NCI-H345 treated with DMSO at 0.1 percent for 48 hours (cell line): ENCODE data around the gene SLC37A3.

ENCODE experiments used
- DNase-seq: peaks from one replicate; lab custom pipeline; 2025; ENCODE audit not compliant: unreplicated experiment; lab: John Stamatoyannopoulos, UW

SLC37A3 gene

DNA sequence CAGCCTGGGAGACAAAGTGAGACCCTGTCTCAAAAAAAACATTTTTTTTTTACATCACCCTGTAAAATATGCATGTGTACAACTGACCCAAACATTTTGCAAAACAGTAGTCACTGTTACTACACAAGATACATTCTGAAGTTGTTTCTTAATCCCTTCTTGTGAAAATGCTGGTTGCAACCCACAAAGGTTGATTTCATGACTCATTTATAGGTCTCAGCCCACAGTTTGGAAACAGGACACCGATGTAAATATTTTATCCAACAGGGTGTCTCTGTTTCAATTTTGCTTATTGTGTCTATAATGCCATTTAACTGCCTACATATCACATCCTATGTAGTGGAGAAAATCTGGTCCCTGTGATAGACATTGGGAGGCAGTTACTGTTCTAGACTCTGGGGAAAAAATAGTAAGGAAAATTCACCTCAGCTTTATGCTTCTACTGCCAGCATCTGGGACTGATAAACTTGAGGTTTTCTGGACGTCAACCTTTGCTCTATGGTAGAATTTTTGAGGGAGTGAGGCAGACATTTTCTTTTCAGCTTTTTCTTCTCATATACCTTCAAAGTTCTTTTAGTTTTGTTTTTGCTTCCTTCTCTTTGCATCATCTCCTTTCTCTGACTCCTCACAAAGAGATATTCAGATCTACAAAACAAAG is 4.0 kb upstream of the SLC37A3 start:
- DNase-seq: no peak

DNA sequence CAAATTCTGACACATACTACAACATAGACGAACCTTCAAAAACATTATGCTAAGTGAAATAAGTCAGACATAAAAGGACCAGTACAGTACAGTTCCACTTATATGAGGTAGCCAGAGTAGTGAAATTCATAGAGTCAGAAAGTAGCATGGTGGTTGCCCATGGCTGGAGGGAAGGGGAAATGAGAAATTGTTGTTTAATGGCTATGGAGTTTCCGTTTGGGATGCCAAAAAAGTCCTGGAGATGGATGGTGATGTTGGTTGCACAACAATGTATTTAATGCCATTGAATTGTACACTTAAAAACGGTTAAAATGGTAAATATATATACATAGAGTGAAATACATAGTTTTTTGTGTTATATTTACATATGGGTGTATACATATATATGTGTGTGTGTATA is 2.1 kb upstream of the SLC37A3 start:
- DNase-seq: no peak

DNA sequence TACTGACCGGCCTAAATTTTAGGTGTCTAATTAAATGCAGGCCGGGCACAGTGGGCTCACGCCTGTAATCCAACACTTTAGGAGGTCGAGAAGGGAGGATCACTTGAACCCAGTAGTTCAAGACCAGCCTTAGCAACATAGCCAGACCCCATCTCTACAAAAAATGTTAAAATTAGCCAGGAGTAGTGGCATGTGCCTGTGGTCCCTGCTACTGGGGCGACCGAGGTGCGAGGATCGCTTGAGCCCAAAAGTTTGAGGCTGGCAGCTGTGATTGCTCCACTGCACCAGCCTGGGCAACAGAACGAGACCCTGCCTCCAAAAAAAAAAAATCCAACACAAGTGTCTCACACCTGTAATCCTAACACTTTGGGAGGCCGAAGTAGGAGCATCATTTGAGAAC is 491 bp upstream of the SLC37A3 start:
- DNase-seq: no peak

- no peak for DNase-seq
Observed at GRCh38 chr7:140393756-140394306, 4.5 kb downstream of the SLC37A3 start.

- DNase-seq: no peak
Observed at GRCh38 chr7:140391634-140392033, 6.7 kb downstream of the SLC37A3 start.

DNA sequence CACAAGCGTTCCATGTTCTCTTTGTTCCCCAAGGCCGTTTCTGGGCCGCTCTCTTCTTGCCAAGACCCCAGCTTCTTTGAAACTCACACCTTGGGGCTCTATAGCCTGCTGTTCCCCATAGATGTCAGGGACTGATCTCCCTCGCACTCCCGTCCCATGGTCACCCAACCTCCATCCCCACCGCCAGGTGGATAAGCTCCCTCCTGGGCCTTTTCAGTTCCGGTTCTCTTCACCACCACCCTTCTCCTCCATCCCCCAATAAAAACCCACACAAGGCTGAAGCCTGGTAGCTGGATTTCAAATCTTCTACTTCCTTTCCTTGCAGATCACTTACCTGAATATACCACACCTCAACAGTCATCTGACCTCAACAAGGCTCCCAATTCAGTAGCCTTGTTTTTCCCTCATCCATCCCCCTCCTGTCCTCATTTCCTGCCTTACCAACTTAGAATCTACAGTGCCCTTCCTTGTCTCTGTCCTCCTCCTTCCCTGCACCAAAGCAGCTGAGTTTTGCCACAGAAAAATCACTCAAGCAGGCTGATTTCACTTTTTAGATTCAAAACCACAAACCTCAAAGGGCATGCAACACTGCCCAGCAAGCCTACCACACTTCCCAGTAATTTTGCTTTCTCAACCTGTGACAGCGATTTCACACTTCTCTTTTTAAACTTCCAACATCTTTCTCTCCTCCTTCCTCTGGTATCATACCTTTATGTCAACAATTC is 7.7 kb downstream of the SLC37A3 start:
- DNase-seq: no peak

DNA sequence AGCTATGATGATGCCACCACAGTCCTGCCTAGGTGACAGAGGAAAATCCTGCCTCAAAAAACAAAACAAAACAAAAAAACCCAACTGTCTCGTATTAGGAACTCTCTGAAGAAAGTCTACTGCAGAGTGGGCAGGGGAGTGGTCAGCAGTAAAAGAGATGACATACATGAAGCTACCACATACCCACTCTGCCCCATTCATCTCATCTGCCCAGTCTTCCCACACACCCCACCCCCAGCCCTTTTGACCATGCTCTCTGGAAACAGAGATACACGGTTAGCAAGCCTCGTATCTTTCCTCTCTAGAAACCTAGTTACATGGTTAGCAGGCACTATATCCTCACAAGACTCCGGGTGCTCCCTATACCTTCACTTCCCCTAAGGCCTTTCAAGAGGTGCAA is 8.3 kb downstream of the SLC37A3 start:
- no peak for DNase-seq

- no peak for DNase-seq
Observed at GRCh38 chr7:140389445-140389844, 8.9 kb downstream of the SLC37A3 start.

GRCh38 chr7:140384894-140385545 is 13.3 kb downstream of the SLC37A3 start:
- DNase-seq: no peak

GRCh38 chr7:140383954-140384713 is 14.2 kb downstream of the SLC37A3 start:
- DNase-seq: no peak

DNA sequence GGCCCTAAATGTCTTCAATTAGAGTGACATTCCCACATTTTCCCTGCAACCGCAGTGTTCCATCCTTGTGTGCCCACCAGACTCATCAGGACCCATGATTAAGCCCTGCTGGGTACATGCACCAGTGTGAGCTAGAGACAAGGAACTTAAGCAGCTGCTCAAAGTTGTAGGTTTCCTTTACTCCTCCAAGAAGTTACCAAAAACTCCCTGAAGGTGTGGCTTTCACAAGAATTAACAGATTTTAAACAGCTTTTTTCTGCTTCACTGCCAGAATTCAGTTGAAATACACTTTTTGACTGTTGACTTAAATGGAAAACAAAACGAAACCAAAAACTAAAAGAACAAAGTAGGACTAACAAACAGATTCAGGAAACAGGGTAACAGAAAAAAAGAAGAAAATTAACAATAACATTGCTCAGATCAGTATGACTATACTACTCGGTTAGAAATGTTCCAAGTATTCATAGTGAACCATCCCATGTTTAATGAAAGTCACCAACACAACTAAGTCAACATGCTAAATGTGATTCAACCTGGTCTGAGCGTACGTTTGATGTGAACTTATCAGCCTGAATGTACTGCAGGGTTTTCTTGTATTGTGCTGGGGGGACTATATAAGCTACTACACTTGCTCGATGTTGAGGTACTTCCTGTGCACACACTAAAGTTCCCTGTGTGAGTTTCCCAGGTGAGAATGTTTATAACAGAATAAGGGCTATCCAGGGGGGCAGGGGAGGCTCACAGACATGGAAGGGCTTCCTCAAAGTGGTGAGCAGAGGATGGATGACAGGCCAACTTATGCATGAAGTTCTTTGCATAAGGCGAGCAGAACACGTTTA is 22.2 kb downstream of the SLC37A3 start:
- DNase-seq: no peak

DNA sequence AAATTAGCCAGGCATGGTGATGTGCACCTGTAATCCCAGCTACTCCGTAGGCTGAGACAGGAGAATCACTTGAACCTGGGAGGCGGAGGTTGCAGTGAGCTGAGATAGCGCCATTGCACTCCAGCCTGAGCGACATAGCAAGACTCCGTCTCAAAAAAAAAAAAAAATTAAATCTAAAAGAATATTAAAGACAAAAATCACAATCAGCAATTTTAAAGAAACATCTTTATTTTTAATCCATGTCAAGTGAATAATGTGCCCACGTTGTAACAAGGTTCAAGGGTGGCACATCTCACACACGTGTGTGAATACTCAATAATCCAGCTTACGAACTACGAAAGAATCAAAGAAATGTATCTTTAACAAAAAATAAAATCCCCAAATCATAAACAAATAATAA is 23.0 kb downstream of the SLC37A3 start:
- no peak for DNase-seq

DNA sequence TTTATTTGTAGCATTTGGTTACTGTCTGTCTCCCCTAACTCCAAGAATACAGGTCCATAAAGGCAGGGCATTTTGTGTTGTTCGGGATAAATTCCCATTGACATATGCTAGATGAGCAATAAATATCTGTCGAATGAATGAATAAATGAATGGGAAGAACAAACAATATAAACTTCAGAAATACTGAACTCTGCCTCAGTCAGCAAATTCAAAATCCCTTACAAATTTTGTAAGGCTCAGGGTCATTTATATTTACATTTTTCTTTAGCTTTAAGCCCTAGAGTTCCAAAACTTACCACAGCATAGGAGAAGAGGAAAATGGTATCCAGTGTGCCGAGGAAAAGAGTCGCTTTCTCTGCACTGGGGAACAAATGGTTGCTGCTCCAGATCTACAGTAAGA is 29.0 kb downstream of the SLC37A3 start:
- DNase-seq: no peak

DNA sequence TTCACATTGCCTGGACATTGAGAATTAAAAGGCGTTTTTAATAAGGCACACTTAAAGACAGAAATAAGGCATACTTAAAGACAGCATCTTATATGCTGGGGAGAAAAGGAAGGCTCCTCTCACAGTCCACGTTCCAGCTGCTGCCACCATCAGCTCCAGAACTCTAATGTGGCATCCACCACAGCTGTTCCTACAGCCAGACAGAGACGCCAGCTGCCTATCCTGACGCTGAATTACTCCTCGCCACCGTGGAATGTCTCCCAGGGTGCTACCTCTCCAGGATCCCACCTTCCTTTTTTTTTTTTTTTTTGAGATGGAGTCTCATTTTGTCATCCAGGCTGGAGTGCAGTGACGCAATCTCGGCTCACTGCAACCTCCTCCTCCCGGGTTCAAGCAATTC is 30.8 kb downstream of the SLC37A3 start:
- no peak for DNase-seq

- DNase-seq: no peak
Observed at GRCh38 chr7:140364819-140365218, 33.5 kb downstream of the SLC37A3 start.

DNA sequence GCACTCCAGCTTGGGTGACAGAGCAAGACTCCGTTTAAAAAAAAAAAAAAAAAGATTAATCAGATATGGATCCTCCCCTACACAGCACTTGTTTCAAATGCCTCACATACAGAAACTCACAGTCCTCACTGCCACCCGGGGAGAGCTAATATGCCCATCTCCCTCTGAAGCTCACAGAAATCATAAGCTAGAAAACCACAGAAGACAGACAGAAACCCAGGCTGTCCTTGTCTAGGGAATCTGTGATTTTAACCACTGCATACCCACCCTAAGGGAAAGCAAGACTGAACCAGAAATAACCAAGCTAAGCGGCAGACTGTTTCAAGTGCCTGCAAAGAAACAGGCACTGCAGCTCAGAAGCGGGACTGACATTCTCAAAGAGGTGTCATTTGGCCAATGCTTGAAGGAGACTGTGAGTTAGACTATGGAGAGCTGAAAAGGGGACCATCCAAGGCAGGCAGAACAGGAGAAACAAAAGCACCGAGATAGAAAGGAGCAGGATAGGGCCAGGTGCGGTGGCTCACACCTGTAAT is 37.6 kb downstream of the SLC37A3 start:
- no peak for DNase-seq

- no peak for DNase-seq
Observed at GRCh38 chr7:140358412-140359051, 39.8 kb downstream of the SLC37A3 start.

GRCh38 chr7:140358024-140358411 is 40.3 kb downstream of the SLC37A3 start:
- DNase-seq: no peak

DNA sequence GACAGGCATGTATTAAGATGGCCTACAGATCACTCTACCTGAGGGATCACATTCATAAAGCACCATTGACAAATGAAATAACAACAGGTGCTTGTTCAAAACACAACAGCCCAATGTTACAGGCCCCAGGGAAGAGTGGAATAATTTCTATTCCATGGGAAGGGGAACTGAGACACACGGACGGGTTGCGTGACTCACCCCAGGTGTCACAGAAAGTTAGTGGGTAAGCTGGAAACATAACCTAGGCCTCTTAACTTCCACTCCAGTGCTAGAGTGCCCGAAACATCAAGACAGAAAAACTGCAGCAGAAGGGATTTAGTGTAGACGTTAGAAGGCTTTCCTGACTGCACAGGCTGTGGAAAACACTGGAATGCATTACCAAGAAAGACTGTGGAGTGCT is 48.3 kb downstream of the SLC37A3 start:
- DNase-seq: no peak
